Measurements from ENCODE around the gene NEGR1. TPM values are rescaled to one million over a fixed set of nuclear protein-coding genes. Genes with fewer than 3 reads are reported as not detected.

Gene NEGR1
- polyA plus RNA-seq, 3 donors, result 1.6 to 45.8 (median 10.3) TPM

GRCh38 chr1:72064196-72065075, 217.9 kb downstream of the NEGR1 start:
- WGBS, 3 donors, result 24 to 43% (median 41%) methylated on average over 3 of the region's 3 CpGs
- H3K27ac ChIP-seq (ENCODE audit: low read depth, low read length), result no peak overlapping the region

- WGBS, 3 donors, result 74 to 83% (median 77%) methylated on average over 7 of the region's 7 CpGs
- no peak overlapping the region for H3K27ac ChIP-seq (ENCODE audit: low read depth, low read length)
Measured at GRCh38 chr1:72063364-72064044, 218.8 kb downstream of the NEGR1 start.

GRCh38 chr1:72062584-72062983, 219.8 kb downstream of the NEGR1 start:
- H3K27ac ChIP-seq (ENCODE audit: low read depth, low read length), result no peak overlapping the region

GRCh38 chr1:72060466-72061245, 221.7 kb downstream of the NEGR1 start:
- WGBS, 3 donors, result 59 to 60% (median 59%) methylated on average over 3 of the region's 3 CpGs
- no peak overlapping the region for H3K27ac ChIP-seq (ENCODE audit: low read depth, low read length)

GRCh38 chr1:72056516-72056915, 225.8 kb downstream of the NEGR1 start:
- no peak overlapping the region for H3K27ac ChIP-seq (ENCODE audit: low read depth, low read length)
- WGBS, 3 donors, result 87 to 91% (median 88%) methylated on average over 2 of the region's 2 CpGs

GRCh38 chr1:72051538-72051937, 230.8 kb downstream of the NEGR1 start:
- no peak overlapping the region for H3K27ac ChIP-seq (ENCODE audit: low read depth, low read length)
- WGBS, 3 donors, result 65 to 73% (median 69%) methylated on average over 2 of the region's 2 CpGs

GRCh38 chr1:72050551-72050950, 231.8 kb downstream of the NEGR1 start:
- no peak overlapping the region for H3K27ac ChIP-seq (ENCODE audit: low read depth, low read length)

- 57 to 67% (median 60%) methylated on average over 3 of the region's 3 CpGs for WGBS, 3 donors
- no peak overlapping the region for H3K27ac ChIP-seq (ENCODE audit: low read depth, low read length)
Measured at GRCh38 chr1:72037745-72038343, 244.5 kb downstream of the NEGR1 start.

- WGBS, 3 donors, result 89 to 94% (median 89%) methylated on average over 9 of the region's 9 CpGs
- no peak overlapping the region for H3K27ac ChIP-seq (ENCODE audit: low read depth, low read length)
Measured at GRCh38 chr1:72034827-72035226, 247.5 kb downstream of the NEGR1 start.

- H3K27ac ChIP-seq (ENCODE audit: low read depth, low read length), result no peak overlapping the region
- 60 to 68% (median 67%) methylated on average over 4 of the region's 4 CpGs for whole genome bisulfite sequencing, 3 donors
Measured at GRCh38 chr1:72023063-72023930, 259.0 kb downstream of the NEGR1 start.

- 89 to 94% (median 91%) methylated on average over 2 of the region's 2 CpGs for WGBS, 3 donors
- H3K27ac ChIP-seq (ENCODE audit: low read depth, low read length), result no peak overlapping the region
Measured at GRCh38 chr1:72018562-72018961, 263.8 kb downstream of the NEGR1 start.

GRCh38 chr1:72015006-72015405, 267.3 kb downstream of the NEGR1 start:
- WGBS, 3 donors, result 88 to 94% (median 93%) methylated on average over 1 of the region's 1 CpG
- no peak overlapping the region for H3K27ac ChIP-seq (ENCODE audit: low read depth, low read length)

GRCh38 chr1:72013161-72013560, 269.2 kb downstream of the NEGR1 start:
- WGBS, 3 donors, result 14 to 57% (median 43%) methylated on average over 1 of the region's 1 CpG
- H3K27ac ChIP-seq (ENCODE audit: low read depth, low read length), result no peak overlapping the region

- H3K27ac ChIP-seq (ENCODE audit: low read depth, low read length), result no peak overlapping the region
- WGBS, 3 donors, result 75 to 87% (median 85%) methylated on average over 6 of the region's 6 CpGs
Measured at GRCh38 chr1:72011721-72012120, 270.6 kb downstream of the NEGR1 start.

- H3K27ac ChIP-seq (ENCODE audit: low read depth, low read length), result no peak overlapping the region
- WGBS, 3 donors, result 50 to 78% (median 70%) methylated on average over 3 of the region's 3 CpGs
Measured at GRCh38 chr1:72010094-72010431, 272.3 kb downstream of the NEGR1 start.

- no peak overlapping the region for H3K27ac ChIP-seq (ENCODE audit: low read depth, low read length)
- 77 to 81% (median 77%) methylated on average over 6 of the region's 6 CpGs for WGBS, 3 donors
Measured at GRCh38 chr1:72009173-72010093, 272.9 kb downstream of the NEGR1 start.

- no peak overlapping the region for H3K27ac ChIP-seq (ENCODE audit: low read depth, low read length)
- WGBS, 3 donors, result 69 to 79% (median 70%) methylated on average over 2 of the region's 2 CpGs
Measured at GRCh38 chr1:72007312-72007711, 275.0 kb downstream of the NEGR1 start.
